ENCODE measurements around the gene SLC39A11. TPM values are rescaled to one million over a fixed set of nuclear protein-coding genes. Genes with fewer than 3 reads are reported as not detected.

SLC39A11 gene
- total RNA-seq, 1 experiment from 2014 or later = 18.9 TPM

- TF ChIP-seq STAT6 (CRISPR knock-in tag; conservative IDR thresholded peaks at IDR 0.05; ENCODE audit: low read depth) = no peak
- TF ChIP-seq ZNF219 (CRISPR knock-in tag; IDR thresholded peaks at IDR 0.05; ENCODE audit: borderline replicate concordance) = no peak
- no peak for TF ChIP-seq E2F4 (CRISPR knock-in tag; IDR thresholded peaks at IDR 0.05; ENCODE audit: borderline replicate concordance, low read depth)
- TF ChIP-seq CREM (CRISPR knock-in tag; IDR thresholded peaks at IDR 0.05) = no peak
- TF ChIP-seq E2F5 (CRISPR knock-in tag; IDR thresholded peaks at IDR 0.05) = no peak
- no peak for TF ChIP-seq ATF6 (CRISPR knock-in tag; IDR thresholded peaks at IDR 0.05)
- TF ChIP-seq ESRRA (CRISPR knock-in tag; IDR thresholded peaks at IDR 0.05; ENCODE audit: borderline replicate concordance) = no peak
- no peak for TF ChIP-seq FOXP1 (CRISPR knock-in tag; IDR thresholded peaks at IDR 0.05; ENCODE audit: borderline replicate concordance)
Observed at GRCh38 chr17:73121506-73121905, 29.0 kb upstream of the SLC39A11 start (continued).

- ChIA-PET CTCF (no interaction called here), POLR2A (no interaction called here)
- H3K36me3 Mint-ChIP-seq = no peaks in the 10 kb centered on the region
- peaks cover 6% of the 10 kb centered on the region; the same call in 1 of the 2 replicates for H3K4me1 Mint-ChIP-seq
- no peak for DNase-seq (ENCODE audit: low spot score)
- TF ChIP-seq HMGXB4 (CRISPR knock-in tag; IDR thresholded peaks at IDR 0.05) (no peak), JAZF1 (CRISPR knock-in tag; IDR thresholded peaks at IDR 0.05) (no peak), JUN (CRISPR knock-in tag; IDR thresholded peaks at IDR 0.05) (no peak), ZNF416 (CRISPR knock-in tag; IDR thresholded peaks at IDR 0.05) (no peak), ZBTB21 (CRISPR knock-in tag; IDR thresholded peaks at IDR 0.05; ENCODE audit: borderline replicate concordance) (no peak), ZBTB43 (CRISPR knock-in tag; IDR thresholded peaks at IDR 0.05) (no peak), ATF3 (CRISPR knock-in tag; conservative IDR thresholded peaks at IDR 0.05) (no peak), ZNF396 (CRISPR knock-in tag; IDR thresholded peaks at IDR 0.05; ENCODE audit: borderline replicate concordance) (no peak), NFE2L1 (CRISPR knock-in tag; IDR thresholded peaks at IDR 0.05) (no peak), KAT7 (CRISPR knock-in tag; IDR thresholded peaks at IDR 0.05; ENCODE audit: borderline replicate concordance) (no peak), USF2 (CRISPR knock-in tag; IDR thresholded peaks at IDR 0.05) (no peak)
- no peak overlapping the region for H3K4me3 Mint-ChIP-seq
- no peaks in the 10 kb centered on the region for H3K27me3 Mint-ChIP-seq (ENCODE audit: low read depth)
- ATAC-seq = no peak
- H3K27ac Mint-ChIP-seq = no peak overlapping the region
- H3K9me3 Mint-ChIP-seq = peaks cover 8% of the 10 kb centered on the region
Observed at GRCh38 chr17:73119631-73120030, 27.1 kb upstream of the SLC39A11 start.
